GM12878 (cell line): ENCODE data around the gene NDUFA13. TPM values are rescaled to one million over a fixed set of nuclear protein-coding genes. Genes with fewer than 3 reads are reported as not detected.

ENCODE experiments used
- ATAC-seq: fragments of 200-7000 bp; cut with Tn5 transposase; 3 replicates; pipeline ENCODE4 v1.9.1; 2020; ENCODE audit warnings: mild to moderate bottlenecking, moderate library complexity
- BruUV-seq: library from RNA; stranded (reverse); fragments of 400-500 nt; replicated peaks from 2 replicates; lab custom pipeline; 2021; lab: Mats Ljungman, UMichigan
- CTCF ChIA-PET: fragments of 300-600 bp; sonication (Branson Sonifier 250); formaldehyde crosslinking; extraction: SDS; loops from one replicate; lab custom pipeline; 2021; ENCODE audit warnings: inconsistent platforms; lab: Yijun Ruan, JAX
- POLR2A ChIA-PET: fragments of 350-600 bp; formaldehyde crosslinking; extraction: SDS; loops from one replicate; lab custom pipeline; 2021; ENCODE audit warnings: inconsistent platforms; lab: Charles Lee
- RAD21 ChIA-PET: fragments of 300-600 bp; sonication (Branson Sonifier 250); formaldehyde crosslinking; loops from one replicate; lab custom pipeline; 2023; ENCODE audit warnings: antibody characterized with exemption; ENCODE audit not compliant: unreplicated experiment; lab: Charles Lee
- SMC1A ChIA-PET: fragments of 300-600 bp; sonication (Branson Sonifier 250); formaldehyde crosslinking; loops from one replicate; lab custom pipeline; 2023; ENCODE audit not compliant: unreplicated experiment, uncharacterized antibody; lab: Charles Lee
- DNase-seq: peaks from one replicate; pipeline ENCODE4 v3.0.0-alpha.2; 2011; ENCODE audit warnings: low read depth, low spot score
- FAIRE-seq: peaks from 3 replicates; lab custom pipeline; 2011; peaks lifted over from hg19 to GRCh38; lab: Jason Lieb, UNC
- H2AFZ ChIP-seq: 2 replicates; pipeline ENCODE4 v1.6.0; 2011; ENCODE audit warnings: low read depth, low read length, control low read depth; ENCODE audit not compliant: control insufficient read depth
- H3K27ac ChIP-seq: 2 replicates; pipeline ENCODE4 v1.5.1; 2011; ENCODE audit warnings: control low read depth; ENCODE audit not compliant: control insufficient read depth, insufficient read depth
- H3K27me3 ChIP-seq, 2 experiments: replicated peaks in 1 of 2; 2 replicates each; pipeline versions ENCODE4 v1.6.0 to v1.6.1; 2011; ENCODE audit warnings: low read length in 1 of 2; ENCODE audit not compliant: control insufficient read depth in 2 of 2, insufficient read depth in 2 of 2
- H3K36me3 ChIP-seq, 2 experiments: 2 replicates each; pipeline ENCODE4 v1.5.1; 2011; ENCODE audit warnings: low read length in 1 of 2; ENCODE audit not compliant: control insufficient read depth in 2 of 2, insufficient read depth in 2 of 2
- H3K4me1 ChIP-seq: 2 replicates; pipeline ENCODE4 v1.6.1; 2011; ENCODE audit warnings: mild to moderate bottlenecking, low read length, moderate library complexity, mixed read lengths; ENCODE audit not compliant: control insufficient read depth, insufficient read depth
- H3K4me2 ChIP-seq: 2 replicates; pipeline ENCODE4 v1.6.0; 2011; ENCODE audit warnings: control low read depth; ENCODE audit not compliant: control insufficient read depth, insufficient read depth
- H3K4me3 ChIP-seq: fragments of 200-600 bp; sonication (generic); 2 replicates; pipeline ENCODE4 v1.5.1; 2016
- H3K79me2 ChIP-seq: 2 replicates; pipeline ENCODE4 v1.6.0; 2011; ENCODE audit warnings: low read length; ENCODE audit not compliant: control insufficient read depth, insufficient read depth
- H3K9ac ChIP-seq: 2 replicates; pipeline ENCODE4 v1.8.0; 2011; ENCODE audit warnings: low read length, control low read depth, mixed read lengths; ENCODE audit not compliant: control insufficient read depth, insufficient read depth
- H3K9me3 ChIP-seq: replicated peaks from 3 replicates; pipeline ENCODE4 v1.5.1; 2011; ENCODE audit warnings: mild to moderate bottlenecking, low read length; ENCODE audit not compliant: control insufficient read depth, insufficient read depth
- H4K20me1 ChIP-seq: 2 replicates; pipeline ENCODE4 v1.6.0; 2011; ENCODE audit not compliant: control insufficient read depth, insufficient read depth
- ATF7 ChIP-seq: fragments of 450-650 bp; IDR thresholded peaks from 2 replicates; pipeline ENCODE4 v1.6.1; 2016; ENCODE audit warnings: low read depth, mild to moderate bottlenecking
- CBX5 ChIP-seq: sonication (generic); IDR thresholded peaks from 2 replicates; pipeline ENCODE4 v1.6.1; 2016; ENCODE audit warnings: low read depth, moderate library complexity, mild to moderate bottlenecking, inconsistent platforms
- CREM ChIP-seq: IDR thresholded peaks from 2 replicates; pipeline ENCODE4 v1.6.1; 2014; ENCODE audit warnings: antibody characterized with exemption, low read depth
- ESRRA ChIP-seq: IDR thresholded peaks from 2 replicates; pipeline ENCODE4 v1.6.1; 2012; ENCODE audit warnings: mild to moderate bottlenecking, low read length, improper control_type of control experiment
- HDGF ChIP-seq: fragments of 450-650 bp; IDR thresholded peaks from 2 replicates; pipeline ENCODE4 v1.6.1; 2016; ENCODE audit warnings: antibody characterized with exemption
- IKZF2 ChIP-seq, 2 experiments: fragments of 450-650 bp; IDR thresholded peaks; 2 replicates each; pipeline ENCODE4 v1.6.1; 2017; ENCODE audit warnings: mild to moderate bottlenecking in 2 of 2, moderate library complexity in 2 of 2
- KAT2A ChIP-seq: conservative IDR thresholded peaks from 2 replicates; pipeline ENCODE4 v1.6.1; 2011; ENCODE audit warnings: low read depth, low read length; ENCODE audit not compliant: control insufficient read depth
- KLF5 ChIP-seq: fragments of 450-650 bp; IDR thresholded peaks from 2 replicates; pipeline ENCODE4 v1.6.1; 2014; ENCODE audit warnings: mild to moderate bottlenecking; ENCODE audit not compliant: partially characterized antibody
- NBN ChIP-seq: fragments of 450-650 bp; IDR thresholded peaks from 2 replicates; pipeline ENCODE4 v1.6.1; 2016
- NFYA ChIP-seq: IDR thresholded peaks from 2 replicates; pipeline ENCODE4 v1.6.1; 2011; ENCODE audit warnings: low read depth, mild to moderate bottlenecking, low read length, improper control_type of control experiment, borderline replicate concordance
- NR2C2 ChIP-seq: IDR thresholded peaks from 2 replicates; pipeline ENCODE4 v1.6.1; 2011; ENCODE audit warnings: borderline replicate concordance, low read depth; ENCODE audit not compliant: control insufficient read depth, insufficient read length
- PKNOX1 ChIP-seq: fragments of 450-650 bp; IDR thresholded peaks from 2 replicates; pipeline ENCODE4 v1.6.1; 2016; ENCODE audit warnings: mild to moderate bottlenecking
- RELB ChIP-seq: fragments of 450-650 bp; IDR thresholded peaks from 2 replicates; pipeline ENCODE4 v1.6.1; 2017; ENCODE audit warnings: low read depth, mild to moderate bottlenecking, moderate library complexity
- RFX5 ChIP-seq: IDR thresholded peaks from 2 replicates; pipeline ENCODE4 v1.6.1; 2011; ENCODE audit warnings: low read depth, low read length, improper control_type of control experiment
- RUNX3 ChIP-seq: IDR thresholded peaks from 2 replicates; pipeline ENCODE4 v1.6.1; 2012; ENCODE audit warnings: low read length, inconsistent platforms
- SIX5 ChIP-seq: IDR thresholded peaks from 2 replicates; pipeline ENCODE4 v1.6.1; 2011; ENCODE audit warnings: mild to moderate bottlenecking, low read depth, low read length, moderate library complexity; ENCODE audit not compliant: severe bottlenecking
- STAT3 ChIP-seq: IDR thresholded peaks from 2 replicates; pipeline ENCODE4 v1.6.1; 2011; ENCODE audit warnings: low read depth, low read length, improper control_type of control experiment
- YBX1 ChIP-seq: fragments of 450-650 bp; IDR thresholded peaks from 2 replicates; pipeline ENCODE4 v1.6.1; 2016; ENCODE audit warnings: antibody characterized with exemption
- WGBS: methylation state at CpG from one replicate; pipeline ENCODE4 v1.1.6; 2016; ENCODE audit warnings: low lambda C conversion rate; ENCODE audit not compliant: insufficient replicate concordance, insufficient coverage; ENCODE audit errors: missing lambda C conversion rate; 5-methylcytosine and 5-hydroxymethylcytosine counted together
- in situ Hi-C: fragments of 300-500 bp; cut with MboI; formaldehyde crosslinking; loops from 9 replicates; pipeline ENCODE4 v1.14.3; 2018; ENCODE audit warnings: mixed read lengths
- intact Hi-C: fragments of 100-400 bp; cut with micrococcal nuclease; formaldehyde crosslinking; loops from one replicate; pipeline ENCODE4 v1.14.2; 2022; ENCODE audit not compliant: unreplicated experiment
- polyA plus RNA-seq, 11 experiments: library from polyadenylated mRNA; depleted of rRNA in 4 of 11; unstranded in 6 of 11; stranded (reverse) in 5 of 11; fragments of >200 nt; fragmentation: Nextera tagmentation in 4 of 11; fragmentation: Illumina TruSeq in 1 of 11; extraction: Ambion mirVana in 4 of 11; extraction: Trizol in 1 of 11; gene quantifications; 1 replicate in 1 of 11; 2 replicates in 10 of 11; pipeline versions ENCODE4 v1.2.1 to v1.2.3, GENCODE V29; 2011 to 2016; ENCODE audit warnings: inconsistent platforms in 2 of 11, missing spikeins in 2 of 11, low read depth in 1 of 11
- total RNA-seq, 4 experiments: library from RNA; depleted of rRNA in 3 of 4; stranded (reverse); fragments of >200 nt in 3 of 4; fragmentation: Illumina TruSeq in 1 of 4; extraction: Trizol in 1 of 4; gene quantifications; 2 replicates each; pipeline versions ENCODE4 v1.2.1 to v1.2.3, GENCODE V29; 2013 to 2021
- TF ChIP-seq, protein P1 (sequence below): fragments of 450-650 bp; IDR thresholded peaks from 2 replicates; pipeline ENCODE4 v1.6.1; 2017; ENCODE audit warnings: mild to moderate bottlenecking, moderate library complexity

Gene NDUFA13
- total and polyA plus RNA-seq, 10 of the 15 experiments (the other 5 are each of a cell fraction or from before 2014, with no cell fraction given): 224 to 586 (median 456) TPM

DNA sequence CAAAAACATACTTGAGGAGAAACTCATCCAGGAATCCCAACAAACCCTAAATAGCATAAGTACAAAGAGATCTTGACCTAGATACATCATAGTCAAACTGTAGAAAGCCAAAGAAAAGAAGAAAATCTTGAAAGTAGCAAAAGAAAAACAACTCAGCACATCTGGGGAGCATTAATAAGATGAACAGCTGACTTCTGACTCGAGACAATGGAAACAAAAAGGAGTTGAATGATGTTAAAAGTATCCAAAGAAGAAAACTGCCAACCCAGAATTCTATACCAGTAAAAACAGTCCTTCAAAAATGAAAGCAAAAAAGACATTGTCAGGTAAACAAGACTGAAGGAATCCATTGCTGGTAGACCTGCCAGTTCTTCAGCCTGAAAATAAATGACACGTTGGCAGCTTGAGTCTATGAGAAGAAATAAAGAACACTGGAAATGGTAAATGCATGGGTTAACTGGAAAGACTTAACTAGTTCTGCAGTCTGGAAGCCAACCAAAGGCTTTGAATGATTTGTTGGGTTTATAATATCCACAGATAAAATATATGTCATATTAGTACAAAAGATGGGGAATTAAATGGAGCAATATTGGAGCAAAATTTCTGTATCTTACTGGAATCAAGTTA lies 47.5 kb upstream of the NDUFA13 start:
- TSS peak; percentile 44 for BruUV-seq
- ChIA-PET RAD21 (no interaction called here), CTCF (interaction anchor here (1.2 kb wide), 1 partner anchor 106 kb away, joined by 3 read pairs; no protein-coding TSS in a partner anchor), SMC1A (interaction anchor here (1.4 kb wide), 1 partner anchor 21 kb away, joined by 3 read pairs; no protein-coding TSS in a partner anchor), POLR2A (interaction anchor here (0.6 kb wide), 1 partner anchor 26 kb away, joined by 4 read pairs; no protein-coding TSS in a partner anchor)
- Histone ChIP-seq H3K9ac (no peak overlapping the region), H3K27ac (no peak overlapping the region), H3K4me1 (peaks cover 30% of the 10 kb centered on the region), H3K4me2 (no peak overlapping the region), H3K79me2 (peaks cover 18% of the 10 kb centered on the region), H3K4me3 (no peak overlapping the region), H3K9me3 (peaks cover 39% of the 10 kb centered on the region), H2AFZ (no peak overlapping the region), H3K27me3 (no peaks in the 10 kb centered on the region), H4K20me1 (peaks cover 5% of the 10 kb centered on the region), H3K36me3 (peaks cover 24 to 33% of the 10 kb centered on the region in 2 experiments)
- in situ Hi-C loops (no loop called here), intact Hi-C loops (no loop called here)
- WGBS: 76% methylated on average over 2 of the region's 2 CpGs
- no peak for ATAC-seq
- no peak for FAIRE-seq
- no peak for DNase-seq
- TF ChIP-seq RELB (peak; percentile 88), KAT2A (no peak), RUNX3 (0 out of 2 replicates have a peak, but pooled peaks have one; percentile 4), PKNOX1 (0 out of 2 replicates have a peak, but pooled peaks have one; percentile 7), SIX5 (no peak), RFX5 (no peak), NBN (peak; percentile 69; the same call in 1 of the 2 replicates), CBX5 (peak; percentile 100), ATF7 (peak; percentile 26; the same call in 1 of the 2 replicates), ESRRA (no peak), NR2C2 (no peak), KLF5 (peak; percentile 91), CREM (no peak), HDGF (no peak), STAT3 (no peak), YBX1 (no peak), NFYA (no peak), IKZF2 (IDR thresholded peaks at IDR 0.05) (peak in 1 of 2 experiments; percentile 46; a peak in 1 of 4 replicates)
- TF ChIP-seq, protein P1, sequence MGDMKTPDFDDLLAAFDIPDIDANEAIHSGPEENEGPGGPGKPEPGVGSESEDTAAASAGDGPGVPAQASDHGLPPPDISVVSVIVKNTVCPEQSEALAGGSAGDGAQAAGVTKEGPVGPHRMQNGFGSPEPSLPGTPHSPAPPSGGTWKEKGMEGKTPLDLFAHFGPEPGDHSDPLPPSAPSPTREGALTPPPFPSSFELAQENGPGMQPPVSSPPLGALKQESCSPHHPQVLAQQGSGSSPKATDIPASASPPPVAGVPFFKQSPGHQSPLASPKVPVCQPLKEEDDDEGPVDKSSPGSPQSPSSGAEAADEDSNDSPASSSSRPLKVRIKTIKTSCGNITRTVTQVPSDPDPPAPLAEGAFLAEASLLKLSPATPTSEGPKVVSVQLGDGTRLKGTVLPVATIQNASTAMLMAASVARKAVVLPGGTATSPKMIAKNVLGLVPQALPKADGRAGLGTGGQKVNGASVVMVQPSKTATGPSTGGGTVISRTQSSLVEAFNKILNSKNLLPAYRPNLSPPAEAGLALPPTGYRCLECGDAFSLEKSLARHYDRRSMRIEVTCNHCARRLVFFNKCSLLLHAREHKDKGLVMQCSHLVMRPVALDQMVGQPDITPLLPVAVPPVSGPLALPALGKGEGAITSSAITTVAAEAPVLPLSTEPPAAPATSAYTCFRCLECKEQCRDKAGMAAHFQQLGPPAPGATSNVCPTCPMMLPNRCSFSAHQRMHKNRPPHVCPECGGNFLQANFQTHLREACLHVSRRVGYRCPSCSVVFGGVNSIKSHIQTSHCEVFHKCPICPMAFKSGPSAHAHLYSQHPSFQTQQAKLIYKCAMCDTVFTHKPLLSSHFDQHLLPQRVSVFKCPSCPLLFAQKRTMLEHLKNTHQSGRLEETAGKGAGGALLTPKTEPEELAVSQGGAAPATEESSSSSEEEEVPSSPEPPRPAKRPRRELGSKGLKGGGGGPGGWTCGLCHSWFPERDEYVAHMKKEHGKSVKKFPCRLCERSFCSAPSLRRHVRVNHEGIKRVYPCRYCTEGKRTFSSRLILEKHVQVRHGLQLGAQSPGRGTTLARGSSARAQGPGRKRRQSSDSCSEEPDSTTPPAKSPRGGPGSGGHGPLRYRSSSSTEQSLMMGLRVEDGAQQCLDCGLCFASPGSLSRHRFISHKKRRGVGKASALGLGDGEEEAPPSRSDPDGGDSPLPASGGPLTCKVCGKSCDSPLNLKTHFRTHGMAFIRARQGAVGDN: 0 out of 2 replicates have a peak, but pooled peaks have one; percentile 38
